Measurements from ENCODE around the gene CBFA2T2. TPM values are rescaled to one million over a fixed set of nuclear protein-coding genes. Genes with fewer than 3 reads are reported as not detected.

The CBFA2T2 gene
- total and polyA plus RNA-seq, 8 donors: 2.9 to 29.9 (median 12.0) TPM

GRCh38 chr20:33676652-33677645, 187.1 kb downstream of the CBFA2T2 start:
- H3K4me3 ChIP-seq: no peak overlapping the region
- no peaks in the 10 kb centered on the region for H3K27me3 ChIP-seq
- peaks cover 0 to 4% (median 0%) of the 10 kb centered on the region in 4 donors for H3K36me3 ChIP-seq
- no peaks in the 10 kb centered on the region for H3K9me3 ChIP-seq
- peaks cover 27 to 51% (median 43%) of the 10 kb centered on the region in 4 donors for H3K4me1 ChIP-seq
- intact Hi-C loops (cut with DNase I; ENCODE audit: low total_unique reads): no loop called here
- H3K27ac ChIP-seq: peak overlapping the region in 4 of 5 donors; percentile 88 to 94 (median 92)
- no peak for TF ChIP-seq EP300 (IDR thresholded peaks at IDR 0.05)
- TF ChIP-seq, protein P1, sequence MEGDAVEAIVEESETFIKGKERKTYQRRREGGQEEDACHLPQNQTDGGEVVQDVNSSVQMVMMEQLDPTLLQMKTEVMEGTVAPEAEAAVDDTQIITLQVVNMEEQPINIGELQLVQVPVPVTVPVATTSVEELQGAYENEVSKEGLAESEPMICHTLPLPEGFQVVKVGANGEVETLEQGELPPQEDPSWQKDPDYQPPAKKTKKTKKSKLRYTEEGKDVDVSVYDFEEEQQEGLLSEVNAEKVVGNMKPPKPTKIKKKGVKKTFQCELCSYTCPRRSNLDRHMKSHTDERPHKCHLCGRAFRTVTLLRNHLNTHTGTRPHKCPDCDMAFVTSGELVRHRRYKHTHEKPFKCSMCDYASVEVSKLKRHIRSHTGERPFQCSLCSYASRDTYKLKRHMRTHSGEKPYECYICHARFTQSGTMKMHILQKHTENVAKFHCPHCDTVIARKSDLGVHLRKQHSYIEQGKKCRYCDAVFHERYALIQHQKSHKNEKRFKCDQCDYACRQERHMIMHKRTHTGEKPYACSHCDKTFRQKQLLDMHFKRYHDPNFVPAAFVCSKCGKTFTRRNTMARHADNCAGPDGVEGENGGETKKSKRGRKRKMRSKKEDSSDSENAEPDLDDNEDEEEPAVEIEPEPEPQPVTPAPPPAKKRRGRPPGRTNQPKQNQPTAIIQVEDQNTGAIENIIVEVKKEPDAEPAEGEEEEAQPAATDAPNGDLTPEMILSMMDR (IDR thresholded peaks at IDR 0.05): no peak
- no peak for TF ChIP-seq POLR2A (IDR thresholded peaks at IDR 0.05)
- no peak for TF ChIP-seq POLR2AphosphoS5 (IDR thresholded peaks at IDR 0.05)
- 95 to 96% (median 96%) methylated on average over 22 to 31 of the region's 31 CpGs for WGBS, 5 donors
- DNase-seq: no peak

DNA sequence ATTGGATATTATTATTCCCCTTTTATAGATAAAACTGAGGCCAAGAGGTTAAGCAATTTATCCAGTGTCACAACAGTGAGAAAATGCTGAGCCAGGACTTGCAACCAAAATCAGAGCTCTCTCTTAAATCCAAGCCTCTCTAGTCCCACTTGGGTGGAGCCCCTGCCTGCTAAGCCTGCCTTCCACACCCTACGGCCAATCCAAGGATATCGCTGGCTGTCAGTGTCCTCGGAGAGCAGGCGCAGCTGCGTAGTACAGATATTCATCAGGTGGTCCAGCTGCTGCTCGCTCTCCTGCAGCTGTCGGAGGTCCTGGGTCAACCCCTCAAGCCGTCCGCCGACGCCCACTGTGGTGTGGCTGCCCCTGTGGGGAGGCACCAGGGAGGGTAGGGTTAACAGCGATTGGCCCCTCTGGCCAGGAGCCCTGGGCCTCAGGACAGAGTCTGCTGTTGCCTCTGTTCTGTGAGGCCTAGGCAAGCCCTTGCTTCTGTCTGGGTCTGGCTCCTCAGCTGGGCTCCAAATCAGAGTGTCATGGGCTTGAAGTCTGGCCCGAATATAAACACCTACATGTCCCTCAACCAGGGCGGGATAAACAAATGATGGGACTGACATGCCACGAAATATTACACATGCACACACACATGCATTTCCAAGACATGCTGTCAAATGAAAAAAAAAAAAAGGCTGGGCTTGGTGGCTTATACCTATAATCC, 188.3 kb downstream of the CBFA2T2 start:
- Histone ChIP-seq H3K4me1 (peaks cover 15 to 39% (median 31%) of the 10 kb centered on the region in 4 donors), H3K9me3 (no peaks in the 10 kb centered on the region), H3K27me3 (no peaks in the 10 kb centered on the region), H3K27ac (peak overlapping the region in 4 of 5 donors; percentile 1 to 94 (median 64)), H3K36me3 (peaks cover 0 to 4% (median 0%) of the 10 kb centered on the region in 4 donors), H3K4me3 (no peak overlapping the region)
- intact Hi-C loops (cut with DNase I; ENCODE audit: low total_unique reads): no loop called here
- peak in 1 of 2 donors; percentile 67 for DNase-seq
- 76 to 91% (median 83%) methylated on average over 15 of the region's 15 CpGs for WGBS, 5 donors
- no peak for TF ChIP-seq EP300 (IDR thresholded peaks at IDR 0.05)
- TF ChIP-seq, protein P1 (IDR thresholded peaks at IDR 0.05): no peak

DNA sequence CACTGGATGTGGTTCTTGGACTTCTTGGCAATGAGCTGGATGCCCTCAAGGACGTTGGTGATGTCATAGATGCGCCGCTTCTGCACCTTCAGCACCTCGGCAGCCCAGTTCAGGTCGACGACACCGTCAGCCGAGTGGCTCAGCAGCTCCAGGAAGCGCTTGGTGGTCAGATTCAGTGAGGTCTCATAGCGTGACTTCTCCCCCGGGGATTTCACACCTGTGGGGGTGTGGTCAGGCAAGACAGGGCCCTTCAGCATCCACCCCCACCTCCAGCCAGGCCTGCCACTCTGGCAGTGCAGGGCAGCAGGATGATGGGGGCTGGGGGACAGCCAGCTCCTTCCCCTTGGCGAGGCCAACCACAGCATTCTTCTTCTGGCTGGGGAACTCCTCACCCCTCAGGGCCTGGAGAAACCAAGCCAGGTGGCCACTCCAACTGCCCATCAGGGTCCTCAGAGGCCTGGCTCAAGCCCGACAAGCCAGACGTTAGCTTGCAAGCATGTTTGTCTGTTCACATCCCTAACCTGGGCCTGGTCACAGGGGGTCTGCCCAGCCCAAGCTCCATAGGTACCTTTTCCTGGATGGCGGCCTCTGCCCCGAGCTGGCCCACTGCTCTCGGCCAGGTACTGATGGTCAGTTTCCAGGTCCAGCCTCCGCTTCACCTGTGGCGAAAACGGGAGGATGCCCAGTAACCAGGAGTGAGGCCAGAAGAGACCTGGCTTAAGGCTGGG, 190.0 kb downstream of the CBFA2T2 start:
- WGBS, 5 donors: 84 to 93% (median 85%) methylated on average over 16 to 20 of the region's 20 CpGs
- Histone ChIP-seq H3K4me3 (no peak overlapping the region), H3K9me3 (no peaks in the 10 kb centered on the region), H3K27ac (no peak overlapping the region), H3K27me3 (no peaks in the 10 kb centered on the region), H3K4me1 (peaks cover 16 to 33% (median 23%) of the 10 kb centered on the region in 4 donors), H3K36me3 (peaks cover 0 to 4% (median 0%) of the 10 kb centered on the region in 4 donors)
- no peak for DNase-seq
- intact Hi-C loops (cut with DNase I; ENCODE audit: low total_unique reads): no loop called here
- TF ChIP-seq EP300 (IDR thresholded peaks at IDR 0.05) (no peak), POLR2A (IDR thresholded peaks at IDR 0.05) (no peak), POLR2AphosphoS5 (IDR thresholded peaks at IDR 0.05) (no peak)
- TF ChIP-seq, protein P1 (IDR thresholded peaks at IDR 0.05): no peak

- Histone ChIP-seq H3K27ac (no peak overlapping the region), H3K9me3 (no peaks in the 10 kb centered on the region), H3K4me3 (no peak overlapping the region), H3K36me3 (peaks cover 0 to 4% (median 0%) of the 10 kb centered on the region in 4 donors), H3K4me1 (peaks cover 22 to 33% (median 24%) of the 10 kb centered on the region in 4 donors), H3K27me3 (no peaks in the 10 kb centered on the region)
- DNase-seq: no peak
- intact Hi-C loops (cut with DNase I; ENCODE audit: low total_unique reads): no loop called here
- TF ChIP-seq POLR2AphosphoS5 (IDR thresholded peaks at IDR 0.05) (no peak), EP300 (IDR thresholded peaks at IDR 0.05) (no peak), POLR2A (IDR thresholded peaks at IDR 0.05) (no peak)
- TF ChIP-seq, protein P1 (IDR thresholded peaks at IDR 0.05): no peak
- WGBS, 5 donors: 88 to 96% (median 91%) methylated on average over 2 of the region's 2 CpGs
Measured at GRCh38 chr20:33680686-33681085, 190.8 kb downstream of the CBFA2T2 start.

Measured in stomach (tissue), 9 donors.